GM19372 (cell line): ENCODE results near the gene RRAGC.

Source experiments
- ATAC-seq: cut with Tn5 transposase; IDR thresholded peaks from one replicate; pipeline ENCODE4 v1.9.1; 2021; ENCODE audit warnings: mild to moderate bottlenecking, low read depth, moderate library complexity; ENCODE audit not compliant: unreplicated experiment

Gene RRAGC

DNA sequence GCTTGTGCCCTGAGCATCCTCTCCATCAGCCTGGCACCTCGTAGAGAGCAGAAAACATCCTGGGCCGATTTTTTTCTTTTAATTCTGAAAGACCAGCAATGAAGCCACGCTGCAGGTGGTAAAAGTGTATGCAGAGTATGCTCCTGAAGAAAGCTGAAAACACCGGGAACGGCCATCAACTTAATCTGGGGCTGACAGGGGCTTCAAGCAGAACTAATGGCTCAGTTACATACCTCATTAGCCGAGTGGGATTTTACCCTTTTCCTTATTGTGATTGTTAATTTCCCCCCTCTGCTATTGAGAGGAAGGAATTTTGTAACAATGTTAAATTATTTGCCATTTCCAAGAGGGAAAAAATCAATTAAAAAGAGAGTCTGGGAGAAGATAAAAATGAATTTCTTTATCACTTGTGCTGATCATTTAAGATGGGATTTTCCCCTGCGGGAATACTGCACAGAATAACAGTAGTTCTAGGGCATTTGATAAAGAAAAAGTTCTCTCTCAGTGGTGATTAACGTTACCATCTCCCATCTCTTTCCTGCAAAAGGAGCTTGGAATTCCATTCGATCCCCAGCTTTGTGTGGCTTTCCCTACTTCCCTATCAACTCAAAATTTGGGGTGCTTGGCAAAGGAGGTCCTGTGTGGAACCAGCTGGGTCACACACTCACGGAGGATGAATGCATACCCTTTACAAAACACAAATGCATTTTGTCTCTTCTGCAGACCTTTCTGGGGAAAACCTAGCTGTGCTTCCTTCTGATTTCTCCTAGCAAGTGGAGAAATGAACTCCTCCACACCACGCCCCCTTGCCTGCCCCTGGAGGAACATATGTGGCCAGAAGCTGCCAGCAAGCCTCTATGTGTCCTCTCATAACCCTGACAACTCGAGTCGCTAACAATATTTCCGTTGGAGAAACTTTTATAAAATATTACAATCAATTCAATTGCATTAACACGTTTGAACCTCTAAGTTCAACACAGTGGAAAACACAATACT lies 70.9 kb downstream of the RRAGC start:
- ATAC-seq: no peak
